ENCODE data around the gene RASA2. TPM values are rescaled to one million over a fixed set of nuclear protein-coding genes. Genes with fewer than 3 reads are reported as not detected.

RASA2 gene
- total and polyA plus RNA-seq, 2 of the 8 experiments (the other 6 are each of a cell fraction or from before 2014, with no cell fraction given): 3.5 to 15.9 TPM

DNA sequence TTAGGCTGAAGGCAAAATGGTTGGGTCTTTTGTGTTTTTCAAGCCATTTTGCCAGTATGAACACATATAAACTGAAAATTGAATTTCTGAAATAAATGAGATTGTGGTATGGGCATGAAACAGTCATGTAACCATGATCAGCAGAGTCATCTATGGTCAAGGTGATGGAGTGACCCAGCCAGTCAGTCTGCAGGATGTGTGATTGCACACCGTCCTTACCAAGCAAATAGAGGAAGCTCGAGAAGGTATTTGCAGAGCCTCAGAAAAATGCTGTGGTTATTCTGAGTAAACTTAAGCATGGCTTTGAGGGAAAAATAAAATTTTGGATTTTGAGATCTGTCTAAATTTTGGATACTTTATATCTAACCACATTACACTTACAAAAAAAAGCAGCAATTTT is 155.4 kb downstream of the RASA2 start (continued):
- TF ChIP-seq, protein P1, sequence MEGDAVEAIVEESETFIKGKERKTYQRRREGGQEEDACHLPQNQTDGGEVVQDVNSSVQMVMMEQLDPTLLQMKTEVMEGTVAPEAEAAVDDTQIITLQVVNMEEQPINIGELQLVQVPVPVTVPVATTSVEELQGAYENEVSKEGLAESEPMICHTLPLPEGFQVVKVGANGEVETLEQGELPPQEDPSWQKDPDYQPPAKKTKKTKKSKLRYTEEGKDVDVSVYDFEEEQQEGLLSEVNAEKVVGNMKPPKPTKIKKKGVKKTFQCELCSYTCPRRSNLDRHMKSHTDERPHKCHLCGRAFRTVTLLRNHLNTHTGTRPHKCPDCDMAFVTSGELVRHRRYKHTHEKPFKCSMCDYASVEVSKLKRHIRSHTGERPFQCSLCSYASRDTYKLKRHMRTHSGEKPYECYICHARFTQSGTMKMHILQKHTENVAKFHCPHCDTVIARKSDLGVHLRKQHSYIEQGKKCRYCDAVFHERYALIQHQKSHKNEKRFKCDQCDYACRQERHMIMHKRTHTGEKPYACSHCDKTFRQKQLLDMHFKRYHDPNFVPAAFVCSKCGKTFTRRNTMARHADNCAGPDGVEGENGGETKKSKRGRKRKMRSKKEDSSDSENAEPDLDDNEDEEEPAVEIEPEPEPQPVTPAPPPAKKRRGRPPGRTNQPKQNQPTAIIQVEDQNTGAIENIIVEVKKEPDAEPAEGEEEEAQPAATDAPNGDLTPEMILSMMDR (IDR thresholded peaks at IDR 0.05; ENCODE audit: control extremely low read depth in 1 of 3, insufficient read depth in 1 of 3, low read depth in 1 of 3, low read length in 3 of 3): no peak

Measured in H1 (cell line).